LoVo (cell line): Measurements from ENCODE around the gene P2RX1.
"Not testable (repeated sequence)": the region's sequence is repeated elsewhere in the genome, so short reads cannot be mapped to it uniquely, and the experiment has no call there.

ENCODE experiments used
- DNase-seq: peaks from one replicate; pipeline ENCODE4 v3.0.0-alpha.2; 2016; ENCODE audit warnings: low spot score

P2RX1 gene

GRCh38 chr17:3951420-3951819 is 35.2 kb upstream of the P2RX1 start:
- DNase-seq, result no peak

GRCh38 chr17:3951003-3951402 is 34.7 kb upstream of the P2RX1 start:
- DNase-seq, result no peak

- no peak for DNase-seq
Observed at GRCh38 chr17:3950584-3950983, 34.3 kb upstream of the P2RX1 start.

- no peak for DNase-seq
Observed at GRCh38 chr17:3949418-3949817, 33.2 kb upstream of the P2RX1 start.

GRCh38 chr17:3948551-3948950 is 32.3 kb upstream of the P2RX1 start:
- not testable (repeated sequence) for DNase-seq

- DNase-seq, result no peak
Observed at GRCh38 chr17:3947318-3947810, 31.1 kb upstream of the P2RX1 start.

GRCh38 chr17:3946711-3947235 is 30.5 kb upstream of the P2RX1 start:
- no peak for DNase-seq

- no peak for DNase-seq
Observed at GRCh38 chr17:3944485-3945388, 28.5 kb upstream of the P2RX1 start.

- DNase-seq, result no peak
Observed at GRCh38 chr17:3943240-3943891, 27.1 kb upstream of the P2RX1 start.

GRCh38 chr17:3940965-3941698 is 24.9 kb upstream of the P2RX1 start:
- DNase-seq, result no peak

- no peak for DNase-seq
Observed at GRCh38 chr17:3937359-3937758, 21.1 kb upstream of the P2RX1 start.

- DNase-seq, result no peak
Observed at GRCh38 chr17:3935825-3936355, 19.6 kb upstream of the P2RX1 start.

- DNase-seq, result peak; percentile 14
Observed at GRCh38 chr17:3935140-3935542, 18.9 kb upstream of the P2RX1 start.

- no peak for DNase-seq
Observed at GRCh38 chr17:3929764-3930163, 13.5 kb upstream of the P2RX1 start.

- DNase-seq, result no peak
Observed at GRCh38 chr17:3929181-3929580, 12.9 kb upstream of the P2RX1 start.

GRCh38 chr17:3928406-3928805 is 12.1 kb upstream of the P2RX1 start:
- no peak for DNase-seq

- no peak for DNase-seq
Observed at GRCh38 chr17:3927628-3928340, 11.5 kb upstream of the P2RX1 start.

- DNase-seq, result no peak
Observed at GRCh38 chr17:3926860-3927627, 10.8 kb upstream of the P2RX1 start.

GRCh38 chr17:3925684-3926485 is 9.6 kb upstream of the P2RX1 start:
- DNase-seq, result no peak
